Endothelial cell of umbilical vein (primary cell): ENCODE data around the gene MTFP1. TPM values are rescaled to one million over a fixed set of nuclear protein-coding genes. Genes with fewer than 3 reads are reported as not detected.

ENCODE experiments used
- BruUV-seq: library from RNA; stranded (reverse); fragments of 400-500 nt; replicated peaks from 2 replicates; lab custom pipeline; 2021; lab: Mats Ljungman, UMichigan
- CTCF ChIA-PET: fragments of 300-600, 350-600 bp; sonication (Branson Sonifier 250); formaldehyde crosslinking; loops from one replicate; lab custom pipeline; 2021; ENCODE audit warnings: antibody characterized with exemption, inconsistent platforms; lab: Charles Lee
- POLR2A ChIA-PET: fragments of 300-600, 350-600 bp; sonication (Branson Sonifier 250); formaldehyde crosslinking; loops from one replicate; lab custom pipeline; 2021; ENCODE audit warnings: antibody characterized with exemption, inconsistent platforms; lab: Charles Lee
- DNase-seq: peaks from one replicate; pipeline ENCODE4 v3.0.0-alpha.2; 2011; ENCODE audit warnings: low read depth, low spot score
- FAIRE-seq: peaks from 2 replicates; lab custom pipeline; 2011; peaks lifted over from hg19 to GRCh38; lab: Jason Lieb, UNC
- H2AFZ ChIP-seq: 2 replicates; pipeline ENCODE4 v1.6.0; 2012; ENCODE audit warnings: low read depth, low read length, control low read depth, inconsistent platforms
- H3K27ac ChIP-seq: 2 replicates; pipeline ENCODE4 v1.5.1; 2011; ENCODE audit warnings: low read depth, mild to moderate bottlenecking, control low read depth, low read length, moderate library complexity; ENCODE audit not compliant: insufficient read depth
- H3K27me3 ChIP-seq, 2 experiments: 2 replicates each; pipeline versions ENCODE4 v1.6.0 to v1.6.1; 2011; ENCODE audit warnings: low read length in 2 of 2, mixed read lengths in 1 of 2; ENCODE audit not compliant: control insufficient read depth in 2 of 2, insufficient read depth in 2 of 2
- H3K36me3 ChIP-seq, 2 experiments: 2 replicates in 1 of 2; 3 replicates in 1 of 2; pipeline ENCODE4 v1.5.1; 2011; ENCODE audit warnings: low read length in 2 of 2, mild to moderate bottlenecking in 1 of 2, moderate library complexity in 1 of 2; ENCODE audit not compliant: control insufficient read depth in 2 of 2, insufficient read depth in 2 of 2; ENCODE audit errors: extremely low read depth in 1 of 2
- H3K4me1 ChIP-seq: 3 replicates; pipeline ENCODE4 v1.5.1; 2011; ENCODE audit warnings: mild to moderate bottlenecking, low read length; ENCODE audit not compliant: control insufficient read depth, insufficient read depth; ENCODE audit errors: extremely low read depth
- H3K4me2 ChIP-seq: 2 replicates; pipeline ENCODE4 v1.6.1; 2011; ENCODE audit warnings: low read length, control low read depth, mixed read lengths; ENCODE audit not compliant: insufficient read depth
- H3K4me3 ChIP-seq, 3 experiments: fragments of 200-600 bp in 1 of 3; sonication (generic), shearing (Covaris generic) in 1 of 3; replicated peaks in 1 of 3; 2 replicates each; pipeline ENCODE4 v1.5.1; 2011 to 2016; ENCODE audit warnings: control low read depth in 3 of 3, low read length in 3 of 3, mild to moderate bottlenecking in 2 of 3, inconsistent platforms in 1 of 3, low read depth in 1 of 3, moderate library complexity in 1 of 3; ENCODE audit not compliant: insufficient read depth in 1 of 3
- H3K79me2 ChIP-seq: 2 replicates; pipeline ENCODE4 v1.6.0; 2012; ENCODE audit warnings: low read length, inconsistent platforms; ENCODE audit not compliant: control insufficient read depth, insufficient read depth
- H3K9ac ChIP-seq: replicated peaks from 2 replicates; pipeline ENCODE3; 2011; ENCODE audit warnings: low read length, control low read depth; ENCODE audit not compliant: insufficient read depth; ENCODE audit errors: extremely low read depth
- H3K9me1 ChIP-seq: replicated peaks from 3 replicates; pipeline ENCODE4 v1.6.0; 2011; ENCODE audit warnings: mild to moderate bottlenecking, low read length; ENCODE audit not compliant: control insufficient read depth, insufficient read depth; ENCODE audit errors: extremely low read depth
- H3K9me3 ChIP-seq: replicated peaks from 2 replicates; pipeline ENCODE4 v1.5.1; 2012; ENCODE audit warnings: low read length, inconsistent platforms; ENCODE audit not compliant: control insufficient read depth, insufficient read depth
- H4K20me1 ChIP-seq: replicated peaks from 2 replicates; pipeline ENCODE3; 2011; ENCODE audit warnings: mild to moderate bottlenecking, low read length; ENCODE audit not compliant: control insufficient read depth, insufficient read depth; ENCODE audit errors: extremely low read depth
- CTCF ChIP-seq, 2 donors: IDR thresholded peaks; 1 replicate in 1 of 2; 2 replicates in 1 of 2; pipeline ENCODE4 v1.5.1; 2011; ENCODE audit warnings: low read length in 2 of 2, mild to moderate bottlenecking in 2 of 2, moderate library complexity in 2 of 2, control low read depth in 1 of 2, inconsistent platforms in 1 of 2, low read depth in 1 of 2; ENCODE audit not compliant: insufficient read depth in 1 of 2; ENCODE audit errors: extremely low read depth in 1 of 2
- EZH2 ChIP-seq: IDR thresholded peaks from 2 replicates; pipeline ENCODE4 v1.6.1; 2012; ENCODE audit warnings: borderline replicate concordance, low read depth, mild to moderate bottlenecking, moderate library complexity, low read length, inconsistent platforms; ENCODE audit not compliant: severe bottlenecking
- FOS ChIP-seq: IDR thresholded peaks from 2 replicates; pipeline ENCODE4 v1.6.1; 2011; ENCODE audit warnings: mild to moderate bottlenecking, low read length, moderate library complexity, borderline replicate concordance; ENCODE audit not compliant: insufficient read depth
- GATA2 ChIP-seq: IDR thresholded peaks from 2 replicates; pipeline ENCODE4 v1.7.0; 2011; ENCODE audit warnings: low read depth, mild to moderate bottlenecking, moderate library complexity, mixed read lengths, low read length; ENCODE audit not compliant: insufficient read length, insufficient read depth
- JUN ChIP-seq: IDR thresholded peaks from 2 replicates; pipeline ENCODE4 v1.6.1; 2011; ENCODE audit warnings: borderline replicate concordance, low read depth; ENCODE audit not compliant: insufficient read length, insufficient read depth
- MYC ChIP-seq: IDR thresholded peaks from one replicate; pipeline ENCODE4 v1.6.1; 2011; ENCODE audit warnings: mild to moderate bottlenecking, low read depth, low read length
- POLR2A ChIP-seq: IDR thresholded peaks from 2 replicates; pipeline ENCODE4 v1.6.1; 2012; ENCODE audit warnings: low read depth, mild to moderate bottlenecking, control low read depth, low read length
- POLR2AphosphoS5 ChIP-seq: IDR thresholded peaks from 2 replicates; pipeline ENCODE4 v1.6.1; 2012; ENCODE audit warnings: low read depth, mild to moderate bottlenecking, control low read depth, low read length, moderate library complexity; ENCODE audit not compliant: insufficient read depth
- dilution Hi-C: fragments of 300-500 bp; cut with MboI; formaldehyde crosslinking; loops from one replicate; pipeline ENCODE4 v1.15.0; 2019; ENCODE audit warnings: low sequenced_read_pairs; ENCODE audit not compliant: extremely low pct_ligation_motif_present
- intact Hi-C: fragments of 100-400 bp; cut with micrococcal nuclease; formaldehyde crosslinking; loops from one replicate; pipeline ENCODE4 v1.10.0; 2022
- polyA plus RNA-seq, 4 experiments: library from polyadenylated mRNA; depleted of rRNA in 3 of 4; stranded (reverse) in 3 of 4; unstranded in 1 of 4; fragments of >200 nt; gene quantifications; 2 replicates each; pipeline versions ENCODE4 v1.2.1 to v1.2.3, GENCODE V29; 2011 to 2012; ENCODE audit warnings: missing spikeins in 1 of 4
- total RNA-seq: library from RNA; stranded (reverse); gene quantifications from 2 replicates; pipeline ENCODE4 v1.2.3, GENCODE V29; 2021
- TF ChIP-seq, protein P1 (sequence below): IDR thresholded peaks from 2 replicates; pipeline ENCODE4 v1.6.1; 2011; ENCODE audit not compliant: insufficient read depth, insufficient read length

The MTFP1 gene
- total and polyA plus RNA-seq, 2 donors (not counting 3 experiments of a cell fraction or from before 2014, with no cell fraction given): 30.3 to 41.9 TPM

DNA sequence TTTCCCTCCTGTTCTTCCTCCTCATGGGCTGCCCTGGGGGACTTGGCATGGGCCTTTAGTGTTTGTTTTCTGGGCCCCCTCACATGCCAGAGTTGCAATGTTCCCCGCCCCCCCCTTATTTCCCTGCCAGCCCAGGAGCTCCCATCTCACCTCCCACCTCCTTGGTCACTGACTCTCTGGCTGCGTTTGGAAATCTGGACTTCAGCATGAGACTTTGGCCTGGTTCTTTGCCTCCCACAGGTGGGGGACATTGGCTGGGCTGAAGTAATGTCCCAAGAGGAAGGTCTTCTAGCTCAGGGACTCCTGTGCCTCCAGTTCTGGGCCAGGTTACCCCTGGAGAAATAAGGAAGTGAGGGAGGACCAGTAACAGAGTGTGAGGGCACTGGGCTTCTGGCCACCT is 7.0 kb downstream of the MTFP1 start:
- POLR2A ChIA-PET: no interaction called here
- H3K9me3 ChIP-seq: no peaks in the 10 kb centered on the region
- DNase-seq: no peak
- CTCF ChIA-PET: interaction anchor here (1.7 kb wide), 1 partner anchor 53 kb away, joined by 4 read pairs; no protein-coding TSS in a partner anchor
- intact Hi-C loops: no loop called here
- no peak for FAIRE-seq
- no peak overlapping the region for H3K27ac ChIP-seq
- no peaks in the 10 kb centered on the region for H3K27me3 ChIP-seq
- no peak overlapping the region for H3K9ac ChIP-seq
- H3K4me3 ChIP-seq: no peak overlapping the region
- H2AFZ ChIP-seq: no peak overlapping the region
- TF ChIP-seq EZH2 (no peak), FOS (no peak), GATA2 (no peak), JUN (no peak), MYC (no peak)
- no peaks in the 10 kb centered on the region for H3K9me1 ChIP-seq
- H4K20me1 ChIP-seq: no peaks in the 10 kb centered on the region
- BruUV-seq: no TSS peak
- H3K79me2 ChIP-seq: no peaks in the 10 kb centered on the region
- dilution Hi-C loops: no loop called here
- H3K36me3 ChIP-seq: peaks cover 0 to 7% of the 10 kb centered on the region in 2 experiments
- H3K4me1 ChIP-seq: peaks cover 10% of the 10 kb centered on the region
- no peak overlapping the region for H3K4me2 ChIP-seq

GRCh38 chr22:30433227-30433626 is 7.7 kb downstream of the MTFP1 start:
- Histone ChIP-seq H3K9me1 (no peaks in the 10 kb centered on the region), H3K9me3 (no peaks in the 10 kb centered on the region), H3K27ac (no peak overlapping the region), H3K79me2 (no peaks in the 10 kb centered on the region), H2AFZ (no peak overlapping the region), H3K27me3 (no peaks in the 10 kb centered on the region), H3K9ac (no peak overlapping the region), H3K4me3 (no peak overlapping the region), H3K36me3 (peaks cover 0 to 6% of the 10 kb centered on the region in 2 experiments), H3K4me2 (no peak overlapping the region), H3K4me1 (peaks cover 10% of the 10 kb centered on the region), H4K20me1 (no peaks in the 10 kb centered on the region)
- ChIA-PET POLR2A (no interaction called here), CTCF (interaction anchor here (0.6 to 1.7 kb wide), 3 partner anchors 8 to 807 kb away, joined by 3 to 4 read pairs (median 3); partner anchors contain the start of gene MTFP1)
- no TSS peak for BruUV-seq
- dilution Hi-C loops: no loop called here
- no peak for FAIRE-seq
- intact Hi-C loops: no loop called here
- TF ChIP-seq, protein P1, sequence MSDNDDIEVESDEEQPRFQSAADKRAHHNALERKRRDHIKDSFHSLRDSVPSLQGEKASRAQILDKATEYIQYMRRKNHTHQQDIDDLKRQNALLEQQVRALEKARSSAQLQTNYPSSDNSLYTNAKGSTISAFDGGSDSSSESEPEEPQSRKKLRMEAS: no peak
- no peak for TF ChIP-seq GATA2
- TF ChIP-seq EZH2: no peak
- TF ChIP-seq POLR2AphosphoS5: no peak
- no peak for TF ChIP-seq MYC
- no peak for TF ChIP-seq CTCF (IDR thresholded peaks at IDR 0.05; ENCODE audit: extremely low read depth in 1 of 2, insufficient read depth in 1 of 2, low read depth in 1 of 2, low read length in 2 of 2)
- no peak for TF ChIP-seq JUN
- no peak for TF ChIP-seq POLR2A
- no peak for TF ChIP-seq FOS
- DNase-seq: no peak
